GM12874 (cell line): ENCODE data around the gene RNASET2.

Source experiments
- CTCF ChIP-seq: IDR thresholded peaks from 2 replicates; pipeline ENCODE4 v1.5.1; 2011; ENCODE audit warnings: low read depth, mild to moderate bottlenecking, control low read depth, low read length, moderate library complexity; ENCODE audit not compliant: insufficient read depth

The RNASET2 gene

GRCh38 chr6:166903500-166903899 lies 52.9 kb downstream of the RNASET2 start:
- TF ChIP-seq CTCF = no peak

GRCh38 chr6:166903027-166903426 lies 53.3 kb downstream of the RNASET2 start:
- TF ChIP-seq CTCF = no peak

GRCh38 chr6:166902211-166902755 lies 54.1 kb downstream of the RNASET2 start:
- TF ChIP-seq CTCF = no peak

- TF ChIP-seq CTCF = no peak
These were observed 54.7 kb downstream of the RNASET2 start for GRCh38 chr6:166901626-166902025.

GRCh38 chr6:166900956-166901607 lies 55.3 kb downstream of the RNASET2 start:
- no peak for TF ChIP-seq CTCF

GRCh38 chr6:166900130-166900708 lies 56.1 kb downstream of the RNASET2 start:
- TF ChIP-seq CTCF = no peak

GRCh38 chr6:166898910-166899309 lies 57.4 kb downstream of the RNASET2 start:
- TF ChIP-seq CTCF = no peak
